Naive B cell (primary cell): ENCODE data around the gene SEMA6C. TPM values are rescaled to one million over a fixed set of nuclear protein-coding genes. Genes with fewer than 3 reads are reported as not detected.

ENCODE experiments used
- ATAC-seq, 2 donors: fragments of 150-1000 bp; cut with Tn5 transposase; 2 replicates each; pipeline ENCODE4 v1.10.0; 2021; ENCODE audit warnings: low read depth in 2 of 2, mild to moderate bottlenecking in 2 of 2, moderate library complexity in 2 of 2
- DNase-seq: peaks from one replicate; pipeline ENCODE4 v3.0.0; 2022
- H3K27ac Mint-ChIP-seq, 6 donors: one replicate each; pipeline ENCODE4 v1.8.0; 2020 to 2022; ENCODE audit warnings: mild to moderate bottlenecking in 6 of 6, mixed read lengths in 6 of 6, moderate library complexity in 5 of 6, inconsistent platforms in 2 of 6
- H3K27me3 Mint-ChIP-seq, 3 donors: one replicate each; pipeline ENCODE4 v1.8.0; 2021 to 2022; ENCODE audit warnings: mixed read lengths in 3 of 3, mild to moderate bottlenecking in 1 of 3
- H3K36me3 Mint-ChIP-seq, 2 donors: one replicate each; pipeline ENCODE4 v1.8.0; 2020 to 2022; ENCODE audit warnings: mixed read lengths in 2 of 2, inconsistent platforms in 1 of 2, mild to moderate bottlenecking in 1 of 2
- H3K4me1 Mint-ChIP-seq, 3 donors: one replicate each; pipeline ENCODE4 v1.8.0; 2020 to 2022; ENCODE audit warnings: mixed read lengths in 3 of 3, inconsistent platforms in 1 of 3, mild to moderate bottlenecking in 1 of 3, moderate library complexity in 1 of 3
- H3K4me3 Mint-ChIP-seq, 8 donors: one replicate each; pipeline ENCODE4 v1.8.0; 2020 to 2022; ENCODE audit warnings: mild to moderate bottlenecking in 8 of 8, mixed read lengths in 8 of 8, moderate library complexity in 8 of 8, inconsistent platforms in 2 of 8
- H3K9me3 Mint-ChIP-seq, 7 donors: one replicate each; pipeline ENCODE4 v1.8.0; 2020 to 2022; ENCODE audit warnings: mixed read lengths in 7 of 7, mild to moderate bottlenecking in 5 of 7, inconsistent platforms in 2 of 7, moderate library complexity in 1 of 7
- polyA plus RNA-seq, 6 donors: library from polyadenylated mRNA; unstranded; fragments of 300-500 nt; fragmentation: Illumina TruSeq; gene quantifications; one replicate each; pipeline ENCODE4 v1.2.3, GENCODE V29; 2021; ENCODE audit warnings: low read depth in 6 of 6

The SEMA6C gene
- polyA plus RNA-seq, 6 donors from 2014 or later = not detected

- no peak for ATAC-seq
- Mint-ChIP-seq H3K27me3 (no peaks in the 10 kb centered on the region), H3K4me3 (no peak overlapping the region), H3K4me1 (peaks cover 0 to 6% (median 3%) of the 10 kb centered on the region in 3 donors), H3K27ac (peak overlapping the region in 2 of 6 donors; percentile 16), H3K9me3 (no peaks in the 10 kb centered on the region), H3K36me3 (peaks cover 4 to 20% of the 10 kb centered on the region in 2 donors)
- no peak for DNase-seq
Measured at GRCh38 chr1:151175041-151175741, 28.8 kb upstream of the SEMA6C start.

- Mint-ChIP-seq H3K9me3 (no peaks in the 10 kb centered on the region), H3K27me3 (no peaks in the 10 kb centered on the region), H3K4me3 (no peak overlapping the region), H3K4me1 (peaks cover 14 to 22% (median 21%) of the 10 kb centered on the region in 3 donors), H3K27ac (peak overlapping the region in 2 of 6 donors; percentile 55 to 80), H3K36me3 (peaks cover 1 to 4% of the 10 kb centered on the region in 2 donors)
- ATAC-seq (no peak), DNase-seq (no peak)
Measured at GRCh38 chr1:151171190-151171589, 24.8 kb upstream of the SEMA6C start.

DNA sequence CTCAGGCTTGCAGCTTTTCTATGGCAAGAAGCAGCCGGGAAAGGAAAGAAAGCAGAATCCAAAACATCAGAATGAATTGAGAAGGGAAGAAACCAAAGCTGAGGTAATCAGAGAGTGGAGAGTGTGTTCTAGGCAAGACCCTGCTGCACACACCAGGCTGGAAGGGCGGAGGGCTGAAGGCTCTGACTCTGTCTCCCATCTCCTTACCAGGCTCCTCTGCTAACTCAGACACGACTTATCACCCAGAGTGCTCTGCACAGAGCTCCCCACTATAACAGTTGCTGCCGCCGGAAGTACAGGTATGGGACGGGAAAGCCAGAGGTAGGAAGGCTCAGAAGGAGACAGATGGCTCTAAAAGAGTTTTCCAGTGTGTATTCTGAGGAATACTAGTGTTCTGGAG lies 20.7 kb upstream of the SEMA6C start:
- no peak for ATAC-seq
- DNase-seq = no peak
- peaks cover 7 to 9% of the 10 kb centered on the region in 2 donors for H3K36me3 Mint-ChIP-seq
- no peaks in the 10 kb centered on the region for H3K9me3 Mint-ChIP-seq
- H3K27ac Mint-ChIP-seq = peak overlapping the region in 4 of 6 donors; percentile 12 to 94 (median 44)
- H3K27me3 Mint-ChIP-seq = no peaks in the 10 kb centered on the region
- H3K4me3 Mint-ChIP-seq = peak overlapping the region; percentile 81 to 98 (median 94)
- H3K4me1 Mint-ChIP-seq = peaks cover 29 to 37% (median 34%) of the 10 kb centered on the region in 3 donors

GRCh38 chr1:151166505-151166956 lies 20.1 kb upstream of the SEMA6C start:
- peak overlapping the region; percentile 62 to 97 (median 95) for H3K27ac Mint-ChIP-seq
- H3K4me1 Mint-ChIP-seq = peaks cover 29 to 39% (median 34%) of the 10 kb centered on the region in 3 donors
- peaks cover 7 to 9% of the 10 kb centered on the region in 2 donors for H3K36me3 Mint-ChIP-seq
- no peaks in the 10 kb centered on the region for H3K9me3 Mint-ChIP-seq
- DNase-seq (no peak), ATAC-seq (no peak)
- no peaks in the 10 kb centered on the region for H3K27me3 Mint-ChIP-seq
- H3K4me3 Mint-ChIP-seq = peak overlapping the region; percentile 81 to 98 (median 94)

- Mint-ChIP-seq H3K9me3 (no peaks in the 10 kb centered on the region), H3K4me3 (peak within 1 kb of the TSS; percentile 81 to 98 (median 94)), H3K27me3 (no peaks in the 10 kb centered on the region), H3K36me3 (peaks cover 7 to 9% of the 10 kb centered on the region in 2 donors), H3K27ac (peak within 1 kb of the TSS; percentile 62 to 97 (median 95)), H3K4me1 (peaks cover 29 to 42% (median 34%) of the 10 kb centered on the region in 3 donors)
- peak; percentile 97 for ATAC-seq
- DNase-seq = peak; percentile 97
Measured at GRCh38 chr1:151165738-151166504, 19.5 kb upstream of the SEMA6C start, which contains the start of the genes LYSMD1 and SCNM1. TSS of gene LYSMD1 (minus strand) at chr1:151165902. CDS start at chr1:151165258, 644 bp downstream. TSS of gene SCNM1 (plus strand) at chr1:151166144. CDS start at chr1:151166153, 9 bp downstream.

DNA sequence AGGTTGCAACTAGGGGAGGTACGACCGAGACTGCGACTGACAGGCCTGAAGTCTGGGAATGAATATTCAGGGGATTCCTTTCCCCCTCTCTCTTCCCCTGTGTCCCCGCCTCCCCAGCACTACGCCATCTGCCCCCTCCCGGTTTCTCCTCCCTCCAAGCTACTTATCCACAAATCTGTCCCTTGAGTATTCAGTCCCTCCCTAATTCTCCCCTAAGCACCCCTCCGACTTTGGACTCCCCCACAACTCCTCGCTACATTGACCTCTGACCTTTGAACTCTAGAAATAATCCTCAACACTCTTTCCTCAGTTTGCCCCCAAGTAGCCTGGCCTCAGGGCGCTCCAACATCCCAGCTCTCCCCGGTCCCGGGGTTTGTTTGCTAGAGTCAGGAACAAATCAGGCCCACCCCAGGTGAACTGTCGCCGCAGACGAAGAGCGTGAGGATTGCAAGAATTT lies 18.9 kb upstream of the SEMA6C start:
- H3K4me1 Mint-ChIP-seq = peaks cover 29 to 46% (median 34%) of the 10 kb centered on the region in 3 donors
- H3K36me3 Mint-ChIP-seq = peaks cover 4 to 9% of the 10 kb centered on the region in 2 donors
- DNase-seq (no peak), ATAC-seq (no peak)
- H3K9me3 Mint-ChIP-seq = no peaks in the 10 kb centered on the region
- H3K27ac Mint-ChIP-seq = peak overlapping the region in 5 of 6 donors; percentile 62 to 97 (median 94)
- H3K27me3 Mint-ChIP-seq = no peaks in the 10 kb centered on the region
- H3K4me3 Mint-ChIP-seq = peak overlapping the region; percentile 81 to 98 (median 94)

GRCh38 chr1:151164732-151165280 lies 18.4 kb upstream of the SEMA6C start:
- Mint-ChIP-seq H3K27me3 (no peaks in the 10 kb centered on the region), H3K36me3 (peaks cover 4 to 9% of the 10 kb centered on the region in 2 donors), H3K4me3 (peak overlapping the region; percentile 45 to 98 (median 94)), H3K9me3 (no peaks in the 10 kb centered on the region), H3K4me1 (peaks cover 29 to 49% (median 35%) of the 10 kb centered on the region in 3 donors), H3K27ac (peak overlapping the region in 3 of 6 donors; percentile 19 to 97 (median 67))
- DNase-seq (no peak), ATAC-seq (no peak)

DNA sequence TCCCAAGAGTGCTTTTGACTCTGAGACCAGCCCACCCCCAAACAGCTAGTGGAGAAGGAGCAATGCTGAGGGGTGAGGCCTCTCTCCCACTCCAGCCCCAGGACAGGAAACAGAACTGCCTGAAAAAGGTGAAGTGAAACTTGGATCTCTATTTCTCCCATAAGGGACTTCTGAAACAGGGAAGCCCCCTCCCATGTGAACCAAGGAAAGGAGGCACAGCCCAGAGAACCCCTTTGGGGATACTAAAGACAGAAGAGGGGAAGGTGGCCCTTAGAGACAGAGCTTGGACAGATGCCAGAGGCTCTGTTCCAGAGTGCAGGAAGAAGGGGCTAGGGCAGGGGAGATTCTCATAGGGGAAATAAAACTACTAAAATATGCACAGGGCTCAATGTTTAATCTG lies 12.9 kb upstream of the SEMA6C start:
- Mint-ChIP-seq H3K27me3 (no peaks in the 10 kb centered on the region), H3K36me3 (no peaks in the 10 kb centered on the region), H3K4me3 (peak overlapping the region; percentile 0 to 100 (median 52)), H3K27ac (peak overlapping the region in 5 of 6 donors; percentile 66 to 82 (median 78)), H3K9me3 (no peaks in the 10 kb centered on the region), H3K4me1 (peaks cover 33 to 58% (median 48%) of the 10 kb centered on the region in 3 donors)
- no peak for DNase-seq
- ATAC-seq = no peak

DNA sequence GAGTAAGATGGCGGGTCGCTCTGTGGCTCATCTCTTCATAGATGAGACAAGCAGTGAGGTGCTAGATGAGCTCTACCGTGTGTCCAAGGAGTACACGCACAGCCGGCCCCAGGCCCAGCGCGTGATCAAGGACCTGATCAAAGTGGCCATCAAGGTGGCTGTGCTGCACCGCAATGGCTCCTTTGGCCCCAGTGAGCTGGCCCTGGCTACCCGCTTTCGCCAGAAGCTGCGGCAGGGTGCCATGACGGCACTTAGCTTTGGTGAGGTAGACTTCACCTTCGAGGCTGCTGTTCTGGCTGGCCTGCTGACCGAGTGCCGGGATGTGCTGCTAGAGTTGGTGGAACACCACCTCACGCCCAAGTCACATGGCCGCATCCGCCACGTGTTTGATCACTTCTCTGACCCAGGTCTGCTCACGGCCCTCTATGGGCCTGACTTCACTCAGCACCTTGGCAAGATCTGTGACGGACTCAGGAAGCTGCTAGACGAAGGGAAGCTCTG lies 12.4 kb upstream of the SEMA6C start:
- ATAC-seq (no peak), DNase-seq (no peak)
- Mint-ChIP-seq H3K4me3 (peak overlapping the region; percentile 37 to 100 (median 98)), H3K4me1 (peaks cover 33 to 58% (median 48%) of the 10 kb centered on the region in 3 donors), H3K27me3 (no peaks in the 10 kb centered on the region), H3K36me3 (no peaks in the 10 kb centered on the region), H3K9me3 (no peaks in the 10 kb centered on the region), H3K27ac (peak overlapping the region in 4 of 6 donors; percentile 85 to 90 (median 86))

DNA sequence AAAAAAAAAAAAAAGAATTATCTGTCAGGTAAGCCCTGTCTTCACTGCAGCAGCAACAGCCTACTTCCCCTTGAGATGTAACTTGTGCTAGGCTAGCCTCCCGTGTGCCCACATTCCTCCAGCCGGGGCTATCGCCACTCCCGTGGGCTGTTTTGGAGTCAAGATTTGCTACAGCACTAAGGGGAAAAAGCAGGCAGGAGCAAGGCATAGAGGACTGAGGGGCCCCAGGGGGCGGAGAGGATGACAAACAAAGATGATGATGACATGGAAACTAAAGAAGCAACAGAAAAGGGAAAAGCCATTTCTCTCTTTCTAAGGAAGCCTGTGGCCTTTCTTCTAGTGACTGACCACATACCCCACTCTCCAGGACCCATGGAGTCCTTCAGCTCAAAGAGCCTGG lies 11.9 kb upstream of the SEMA6C start:
- Mint-ChIP-seq H3K4me3 (peak overlapping the region; percentile 93 to 100 (median 98)), H3K4me1 (peaks cover 33 to 56% (median 48%) of the 10 kb centered on the region in 3 donors), H3K27me3 (no peaks in the 10 kb centered on the region), H3K27ac (peak overlapping the region in 5 of 6 donors; percentile 85 to 94 (median 87)), H3K36me3 (no peaks in the 10 kb centered on the region), H3K9me3 (no peaks in the 10 kb centered on the region)
- DNase-seq (no peak), ATAC-seq (no peak)

GRCh38 chr1:151157067-151157531 lies 10.7 kb upstream of the SEMA6C start:
- Mint-ChIP-seq H3K4me1 (peaks cover 29 to 51% (median 41%) of the 10 kb centered on the region in 3 donors), H3K36me3 (no peaks in the 10 kb centered on the region), H3K27ac (peak overlapping the region; percentile 88 to 96 (median 92)), H3K9me3 (no peaks in the 10 kb centered on the region), H3K4me3 (peak overlapping the region; percentile 93 to 100 (median 98)), H3K27me3 (no peaks in the 10 kb centered on the region)
- ATAC-seq = peak; percentile 22 to 43
- peak; percentile 39 for DNase-seq

DNA sequence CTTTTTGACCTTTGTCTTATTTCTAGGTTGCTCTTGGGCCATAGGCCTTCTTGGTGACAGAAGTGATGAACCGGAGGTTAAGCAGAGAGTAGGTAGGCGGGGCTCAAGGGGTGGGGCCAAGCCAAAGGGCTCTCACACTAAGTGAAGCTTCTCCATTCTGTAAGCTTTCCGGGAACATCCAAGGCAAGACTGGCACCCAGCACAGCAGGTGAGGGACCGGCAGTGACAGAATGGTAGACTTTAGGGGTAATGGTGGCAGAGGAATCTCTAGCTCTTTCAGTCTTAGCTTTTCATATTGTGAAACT lies 10.0 kb upstream of the SEMA6C start, which contains the start of gene TNFAIP8L2:
Gene TNFAIP8L2 (plus strand): TSS at position 135 of the 305 bp plus-strand sequence. CDS start 2,049 bp downstream, outside the sequence.
- peak; percentile 57 for DNase-seq

More for the DNA sequence above, 10.0 kb upstream of the SEMA6C start, which contains the start of gene TNFAIP8L2:
- Mint-ChIP-seq H3K4me3 (peak within 1 kb of the TSS; percentile 93 to 100 (median 98)), H3K9me3 (no peaks in the 10 kb centered on the region), H3K4me1 (peaks cover 29 to 48% (median 41%) of the 10 kb centered on the region in 3 donors), H3K27ac (peak within 1 kb of the TSS; percentile 88 to 96 (median 92)), H3K36me3 (no peaks in the 10 kb centered on the region), H3K27me3 (no peaks in the 10 kb centered on the region)
- ATAC-seq = peak; percentile 89
